HUES48 (cell line): ENCODE results near the gene DNASE2B.

ENCODE experiments used
- H3K27ac ChIP-seq: one replicate; pipeline ENCODE4 v1.7.0; 2013; ENCODE audit warnings: low read depth, low read length, inconsistent platforms
- H3K27me3 ChIP-seq: 2 replicates; pipeline ENCODE4 v1.6.1; 2013; ENCODE audit warnings: mild to moderate bottlenecking, low read length; ENCODE audit not compliant: control insufficient read depth, insufficient read depth
- H3K36me3 ChIP-seq: 2 replicates; pipeline ENCODE4 v1.6.1; 2013; ENCODE audit warnings: low read length; ENCODE audit not compliant: control insufficient read depth, insufficient read depth
- H3K4me1 ChIP-seq: 2 replicates; pipeline ENCODE4 v1.6.1; 2013; ENCODE audit warnings: mild to moderate bottlenecking, low read length; ENCODE audit not compliant: control insufficient read depth, insufficient read depth
- H3K4me3 ChIP-seq: 2 replicates; pipeline ENCODE4 v1.5.1; 2013; ENCODE audit warnings: mild to moderate bottlenecking, low read depth, low read length
- H3K9ac ChIP-seq: 2 replicates; pipeline ENCODE4 v1.6.1; 2013; ENCODE audit warnings: mild to moderate bottlenecking, low read depth, low read length, moderate library complexity
- H3K9me3 ChIP-seq: 2 replicates; pipeline ENCODE4 v1.6.1; 2013; ENCODE audit warnings: low read length; ENCODE audit not compliant: control insufficient read depth, insufficient read depth

The DNASE2B gene

GRCh38 chr1:84401156-84401555 is 2.9 kb downstream of the DNASE2B start:
- Histone ChIP-seq H3K4me3 (no peak overlapping the region), H3K27ac (no peak overlapping the region), H3K4me1 (no peaks in the 10 kb centered on the region), H3K9ac (no peak overlapping the region), H3K36me3 (no peaks in the 10 kb centered on the region), H3K9me3 (no peaks in the 10 kb centered on the region), H3K27me3 (no peaks in the 10 kb centered on the region)

- no peak overlapping the region for H3K4me3 ChIP-seq
- no peaks in the 10 kb centered on the region for H3K4me1 ChIP-seq
- H3K9ac ChIP-seq = no peak overlapping the region
- no peak overlapping the region for H3K27ac ChIP-seq
- H3K9me3 ChIP-seq = no peaks in the 10 kb centered on the region
- H3K27me3 ChIP-seq = no peaks in the 10 kb centered on the region
- no peaks in the 10 kb centered on the region for H3K36me3 ChIP-seq
Observed at GRCh38 chr1:84402060-84402459, 3.8 kb downstream of the DNASE2B start.

- Histone ChIP-seq H3K9me3 (no peaks in the 10 kb centered on the region), H3K4me3 (no peak overlapping the region), H3K27me3 (no peaks in the 10 kb centered on the region), H3K36me3 (no peaks in the 10 kb centered on the region), H3K4me1 (no peaks in the 10 kb centered on the region), H3K27ac (no peak overlapping the region), H3K9ac (no peak overlapping the region)
Observed at GRCh38 chr1:84402501-84402900, 4.2 kb downstream of the DNASE2B start.

GRCh38 chr1:84403347-84403746 is 5.1 kb downstream of the DNASE2B start:
- Histone ChIP-seq H3K9me3 (no peaks in the 10 kb centered on the region), H3K27ac (no peak overlapping the region), H3K4me1 (no peaks in the 10 kb centered on the region), H3K4me3 (no peak overlapping the region), H3K27me3 (no peaks in the 10 kb centered on the region), H3K36me3 (no peaks in the 10 kb centered on the region), H3K9ac (no peak overlapping the region)

GRCh38 chr1:84406346-84406861 is 8.1 kb downstream of the DNASE2B start:
- Histone ChIP-seq H3K4me3 (no peak overlapping the region), H3K4me1 (no peaks in the 10 kb centered on the region), H3K27ac (no peak overlapping the region), H3K27me3 (no peaks in the 10 kb centered on the region), H3K36me3 (no peaks in the 10 kb centered on the region), H3K9ac (no peak overlapping the region), H3K9me3 (no peaks in the 10 kb centered on the region)

GRCh38 chr1:84407524-84407923 is 9.2 kb downstream of the DNASE2B start:
- no peaks in the 10 kb centered on the region for H3K4me1 ChIP-seq
- no peak overlapping the region for H3K4me3 ChIP-seq
- no peaks in the 10 kb centered on the region for H3K36me3 ChIP-seq
- H3K27ac ChIP-seq = no peak overlapping the region
- no peaks in the 10 kb centered on the region for H3K27me3 ChIP-seq
- H3K9me3 ChIP-seq = no peaks in the 10 kb centered on the region
- H3K9ac ChIP-seq = no peak overlapping the region

- Histone ChIP-seq H3K9me3 (no peaks in the 10 kb centered on the region), H3K27me3 (no peaks in the 10 kb centered on the region), H3K9ac (no peak overlapping the region), H3K27ac (no peak overlapping the region), H3K36me3 (no peaks in the 10 kb centered on the region), H3K4me1 (no peaks in the 10 kb centered on the region), H3K4me3 (no peak overlapping the region)
Observed at GRCh38 chr1:84407958-84408422, 9.7 kb downstream of the DNASE2B start.

- H3K4me1 ChIP-seq = no peaks in the 10 kb centered on the region
Observed at GRCh38 chr1:84409888-84410287, 11.6 kb downstream of the DNASE2B start.

GRCh38 chr1:84410328-84411095 is 12.2 kb downstream of the DNASE2B start:
- no peak overlapping the region for H3K4me3 ChIP-seq
- H3K9ac ChIP-seq = no peak overlapping the region
- H3K27ac ChIP-seq = no peak overlapping the region
- H3K4me1 ChIP-seq = no peaks in the 10 kb centered on the region
- H3K9me3 ChIP-seq = no peaks in the 10 kb centered on the region
- no peaks in the 10 kb centered on the region for H3K36me3 ChIP-seq
- no peaks in the 10 kb centered on the region for H3K27me3 ChIP-seq

More at GRCh38 chr1:84409888-84410287, 11.6 kb downstream of the DNASE2B start:
- Histone ChIP-seq H3K27ac (no peak overlapping the region), H3K9ac (no peak overlapping the region), H3K27me3 (no peaks in the 10 kb centered on the region), H3K36me3 (no peaks in the 10 kb centered on the region), H3K4me3 (no peak overlapping the region), H3K9me3 (no peaks in the 10 kb centered on the region)

GRCh38 chr1:84412316-84412942 is 14.1 kb downstream of the DNASE2B start:
- H3K4me3 ChIP-seq = no peak overlapping the region
- H3K27ac ChIP-seq = no peak overlapping the region
- no peaks in the 10 kb centered on the region for H3K9me3 ChIP-seq
- H3K27me3 ChIP-seq = no peaks in the 10 kb centered on the region
- H3K4me1 ChIP-seq = no peaks in the 10 kb centered on the region
- H3K9ac ChIP-seq = no peak overlapping the region
- H3K36me3 ChIP-seq = no peaks in the 10 kb centered on the region

- Histone ChIP-seq H3K36me3 (no peaks in the 10 kb centered on the region), H3K9me3 (no peaks in the 10 kb centered on the region), H3K4me3 (no peak overlapping the region), H3K27me3 (no peaks in the 10 kb centered on the region), H3K9ac (no peak overlapping the region), H3K27ac (no peak overlapping the region), H3K4me1 (no peaks in the 10 kb centered on the region)
Observed at GRCh38 chr1:84415396-84415795, 17.1 kb downstream of the DNASE2B start.
